Ureter (tissue), 1 donor: ENCODE results near the gene RNPS1. TPM values are rescaled to one million over a fixed set of nuclear protein-coding genes. Genes with fewer than 3 reads are reported as not detected.
"Not testable (repeated sequence)": the region's sequence is repeated elsewhere in the genome, so short reads cannot be mapped to it uniquely, and the experiment has no call there.

Experiments used
- DNase-seq: peaks from one replicate; pipeline ENCODE4 v3.0.0-alpha.2; 2020; ENCODE audit warnings: low spot score
- total RNA-seq: library from RNA; stranded (reverse); gene quantifications from one replicate; pipeline ENCODE4 v1.2.4, GENCODE V29; 2023
- donor health status: DM: yes; HTN: yes; CAD: no.

RNPS1 gene
- total RNA-seq, 1 donor from 2014 or later = 178 TPM

- no peak for DNase-seq
Measured at GRCh38 chr16:2282866-2283555, 15.1 kb upstream of the RNPS1 start.

DNA sequence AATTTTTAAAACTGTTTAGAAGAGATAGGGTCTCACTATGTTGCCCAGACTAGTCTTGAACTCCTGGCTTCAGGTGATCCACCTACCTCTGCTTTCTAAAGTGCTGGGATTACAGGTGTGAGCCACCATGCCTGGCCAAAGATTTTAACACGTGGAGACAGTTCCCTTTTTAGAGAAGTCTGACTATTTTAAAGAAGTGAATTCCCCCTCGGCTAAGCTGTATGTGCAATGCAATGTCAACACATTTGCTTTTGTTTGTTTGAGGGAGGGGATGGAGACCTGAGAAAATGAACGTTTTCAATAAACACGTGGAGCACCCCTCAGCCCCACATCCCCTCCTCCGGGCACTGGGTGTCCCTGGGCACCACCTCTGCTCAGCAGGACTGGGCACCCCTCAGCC is 14.3 kb upstream of the RNPS1 start:
- DNase-seq = no peak

- no peak for DNase-seq
Measured at GRCh38 chr16:2280981-2281542, 13.1 kb upstream of the RNPS1 start.

DNA sequence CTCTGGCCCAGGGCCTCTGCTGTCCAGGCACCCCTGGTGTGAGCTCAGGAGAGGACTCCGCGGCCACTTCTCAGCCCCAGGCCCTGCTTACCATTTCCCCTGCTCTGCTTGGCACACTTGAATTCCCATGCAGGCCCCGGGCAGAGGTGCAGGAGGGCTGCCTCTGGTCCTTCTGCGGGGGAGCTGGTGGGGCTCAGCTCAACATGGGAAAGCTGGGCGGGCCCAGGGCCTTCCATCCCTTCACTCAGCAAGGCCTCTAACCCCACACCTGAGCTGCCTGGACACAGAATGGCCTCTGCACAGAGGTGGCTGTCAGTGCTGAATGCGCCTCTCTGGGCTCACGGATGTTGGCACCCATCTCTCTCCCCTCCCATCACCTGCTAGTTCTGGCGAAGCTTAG is 12.5 kb upstream of the RNPS1 start:
- no peak for DNase-seq

DNA sequence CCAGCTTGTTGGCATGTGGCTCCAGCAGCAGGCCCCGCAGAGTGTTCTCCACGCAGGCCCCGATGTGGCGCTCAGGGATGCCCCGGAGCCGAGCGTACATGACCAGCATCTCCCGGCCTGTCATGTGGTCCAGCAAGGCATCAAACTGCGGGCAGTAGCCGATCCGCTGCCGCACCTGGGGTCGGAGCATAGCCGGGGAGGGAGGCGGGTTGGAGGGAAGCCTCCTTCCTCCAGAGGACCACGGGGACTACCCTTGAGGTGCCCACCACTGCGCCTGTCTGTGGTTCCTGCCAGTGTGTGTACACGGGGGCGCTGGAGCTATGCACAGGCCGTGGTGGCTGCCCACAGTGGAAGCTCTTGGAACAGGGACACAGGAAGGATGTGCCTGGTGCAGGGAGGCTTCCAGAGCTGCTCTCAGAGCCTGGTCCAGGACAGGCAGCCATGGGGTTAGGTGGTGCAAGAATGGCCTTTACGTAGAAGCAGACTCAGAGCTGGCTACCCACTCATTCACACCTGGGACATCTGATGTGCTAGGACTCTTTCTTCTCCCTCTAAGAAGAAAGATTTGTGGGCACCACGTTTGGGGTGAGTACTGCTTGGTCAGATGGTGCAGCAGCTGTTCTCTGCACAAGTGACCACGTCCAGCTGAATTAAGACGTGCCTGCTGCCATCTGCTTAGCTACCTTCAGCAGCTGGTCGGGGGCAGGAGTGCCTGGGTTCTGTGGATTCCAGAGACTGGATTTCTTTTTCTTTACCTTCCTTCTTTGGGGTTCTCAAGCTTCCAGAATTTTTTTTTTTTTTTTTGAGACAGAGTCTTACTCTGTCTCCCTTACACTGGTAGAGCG is 11.3 kb upstream of the RNPS1 start:
- no peak for DNase-seq

- no peak for DNase-seq
Measured at GRCh38 chr16:2278272-2278608, 10.3 kb upstream of the RNPS1 start.

DNA sequence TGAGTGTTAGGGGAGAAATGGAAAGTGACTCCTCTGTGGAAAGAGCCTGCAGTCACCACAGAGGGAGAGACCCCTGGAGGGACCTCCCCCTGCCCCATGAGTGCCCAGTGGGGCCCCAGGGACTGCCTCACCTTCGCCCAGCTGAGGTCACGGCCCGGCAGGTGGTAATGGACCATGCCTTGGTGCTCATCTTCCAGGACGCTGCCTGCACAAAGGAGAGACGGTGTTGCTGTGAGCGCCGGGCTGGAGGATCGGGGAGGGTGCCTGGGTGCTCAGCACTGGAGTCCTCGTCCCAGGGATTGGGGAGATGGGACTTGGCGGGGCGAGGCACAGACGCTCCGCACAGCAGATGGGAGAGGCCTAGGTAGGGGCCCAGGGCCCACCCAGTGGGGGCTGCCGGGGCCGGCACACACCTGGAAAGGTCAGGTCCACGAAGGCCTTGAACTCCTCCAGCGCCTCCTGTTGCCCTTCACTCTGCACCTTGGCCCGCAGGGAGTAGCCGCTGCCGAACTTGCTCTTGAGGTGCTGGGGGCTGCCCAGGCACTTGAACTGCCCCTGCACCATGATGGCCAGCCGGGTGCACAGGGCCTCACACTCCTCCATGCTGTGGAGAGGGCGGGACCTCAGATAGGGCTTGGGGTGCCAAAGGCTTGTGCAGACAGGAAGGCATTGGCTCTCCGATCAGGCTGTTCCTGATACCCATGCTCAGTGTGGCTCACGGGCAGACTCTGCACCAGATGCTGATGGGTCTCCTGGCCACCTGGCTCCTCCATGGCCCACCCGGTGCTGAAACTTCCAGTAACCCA is 9.7 kb upstream of the RNPS1 start:
- DNase-seq = no peak

DNA sequence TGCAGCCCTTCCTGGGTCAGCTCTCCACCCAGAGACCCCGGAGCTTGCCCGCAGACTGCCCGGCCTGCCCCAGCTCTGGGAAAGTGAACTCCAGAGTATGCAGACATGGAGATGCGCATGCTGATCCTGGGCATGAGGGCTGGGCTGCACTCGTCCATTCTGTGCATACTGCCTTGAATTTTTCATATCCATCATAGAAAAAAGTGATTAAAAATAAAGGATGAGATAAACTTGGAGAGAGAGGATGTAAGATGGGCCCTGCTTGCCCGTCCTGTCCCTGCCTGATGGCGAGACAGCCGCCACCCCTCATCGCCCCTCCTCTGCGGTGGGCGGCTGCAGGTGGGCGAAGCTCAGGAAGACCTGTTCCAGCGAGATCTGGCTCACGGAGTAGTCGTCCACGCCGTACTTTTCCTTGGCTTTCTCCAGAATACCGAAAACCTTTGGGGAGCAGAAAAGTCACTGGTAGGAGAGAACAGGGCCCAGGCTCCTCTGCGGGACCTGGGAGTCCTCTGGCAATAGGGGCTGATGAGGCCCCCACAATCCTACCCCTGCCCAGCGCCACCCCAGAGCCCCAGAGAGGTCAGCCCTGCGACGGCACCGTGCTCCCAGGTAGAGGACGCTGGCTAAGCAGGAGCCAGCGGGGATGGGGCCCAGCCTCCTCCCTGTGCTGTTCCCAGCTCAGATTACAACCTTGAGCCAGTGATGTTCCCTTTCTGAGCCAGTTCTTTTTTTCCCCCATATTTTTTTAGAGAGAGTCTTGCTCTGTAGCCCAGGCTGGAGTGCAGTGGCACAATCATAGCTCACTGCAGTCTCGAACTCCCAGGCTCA is 8.7 kb upstream of the RNPS1 start:
- DNase-seq = no peak

GRCh38 chr16:2275476-2276367 is 7.8 kb upstream of the RNPS1 start:
- no peak for DNase-seq

GRCh38 chr16:2273931-2274330 is 6.0 kb upstream of the RNPS1 start:
- DNase-seq = no peak

DNA sequence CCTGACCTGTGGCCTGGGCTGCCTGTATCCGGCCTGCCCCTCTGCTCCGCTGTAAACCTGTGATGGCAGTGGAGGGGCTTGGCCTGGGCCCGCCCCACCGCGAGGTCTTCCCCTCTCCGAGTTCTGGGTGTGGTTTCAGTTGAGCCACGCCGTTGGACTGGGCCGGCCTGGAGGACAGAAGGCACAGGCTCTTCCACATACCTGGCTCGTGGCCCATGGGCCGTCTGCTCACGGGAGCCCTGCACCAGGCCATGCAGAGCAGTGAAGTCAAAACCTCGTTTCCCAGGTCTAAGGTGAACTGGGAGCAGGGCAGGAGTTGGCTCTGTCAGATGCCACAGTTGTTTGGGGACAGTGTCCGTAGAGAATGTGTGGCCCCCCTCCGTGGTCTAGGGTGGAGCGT is 5.6 kb upstream of the RNPS1 start:
- no peak for DNase-seq

GRCh38 chr16:2271848-2272461 is 4.0 kb upstream of the RNPS1 start:
- DNase-seq = no peak

DNA sequence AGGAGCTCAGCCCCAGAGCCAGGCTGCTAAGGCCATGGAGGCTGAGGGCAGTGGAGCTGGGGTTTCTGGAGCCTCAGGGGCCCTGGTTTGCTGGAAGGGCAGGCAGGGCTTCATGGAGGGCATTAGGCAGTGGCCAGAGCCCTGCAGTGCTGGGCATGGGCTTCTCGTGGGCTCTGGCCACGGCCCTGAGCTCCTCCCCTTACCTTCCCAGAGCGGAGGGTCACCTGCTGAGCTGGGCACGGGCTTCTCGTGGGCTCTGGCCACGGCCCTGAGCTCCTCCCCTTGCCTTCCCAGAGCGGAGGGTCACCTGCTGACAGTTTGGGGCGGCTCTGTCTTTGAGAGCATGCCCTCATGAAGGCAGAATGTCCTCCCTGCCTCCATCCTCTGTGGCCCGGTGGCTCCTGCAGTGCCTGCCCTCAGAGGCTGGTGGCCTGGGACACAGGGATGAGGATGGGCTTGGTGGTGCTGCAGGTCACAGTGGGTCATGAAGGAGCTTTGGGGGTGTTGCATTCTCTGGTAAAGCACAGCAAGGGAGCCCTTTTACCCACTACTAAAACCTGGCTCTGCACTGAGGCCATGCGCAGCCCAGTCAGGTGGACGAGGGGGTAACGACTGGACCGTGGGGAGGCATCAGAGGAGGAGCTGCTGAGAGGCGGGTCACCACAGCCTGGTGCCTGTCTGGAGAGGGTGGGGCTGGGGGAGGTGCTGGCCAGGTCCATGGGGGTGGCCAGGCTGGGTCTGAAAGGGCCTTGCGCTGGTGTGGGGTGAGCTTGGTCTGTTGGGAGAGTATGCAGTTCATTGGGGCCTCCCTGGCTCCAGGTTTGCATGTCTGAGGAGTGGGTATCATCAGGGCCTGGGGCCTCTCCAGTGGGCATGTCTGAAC is 2.9 kb upstream of the RNPS1 start:
- DNase-seq = no peak

DNA sequence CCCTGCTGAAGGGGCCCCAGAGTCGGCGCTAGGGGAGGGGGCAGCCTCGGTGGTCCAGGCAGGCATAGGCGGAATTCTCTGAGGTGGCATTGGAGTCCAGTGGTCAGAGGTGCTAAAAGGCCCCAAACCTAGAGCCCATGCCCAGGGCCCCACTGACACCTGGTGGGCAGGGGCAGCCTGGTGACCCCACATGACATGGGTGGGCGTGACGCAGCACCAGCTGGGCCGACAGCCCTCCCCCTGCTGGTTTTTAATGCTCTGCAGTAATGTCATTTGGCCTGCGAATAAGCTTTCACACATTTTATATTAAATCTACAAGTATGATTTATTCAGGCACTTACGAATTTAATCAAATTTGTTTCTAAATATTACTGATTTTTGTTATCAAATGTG is 2.1 kb upstream of the RNPS1 start:
- no peak for DNase-seq

- DNase-seq = not testable (repeated sequence)
Measured at GRCh38 chr16:2267505-2267912, 417 bp downstream of the RNPS1 start.

GRCh38 chr16:2266887-2267286 is 1.0 kb downstream of the RNPS1 start:
- not testable (repeated sequence) for DNase-seq

DNA sequence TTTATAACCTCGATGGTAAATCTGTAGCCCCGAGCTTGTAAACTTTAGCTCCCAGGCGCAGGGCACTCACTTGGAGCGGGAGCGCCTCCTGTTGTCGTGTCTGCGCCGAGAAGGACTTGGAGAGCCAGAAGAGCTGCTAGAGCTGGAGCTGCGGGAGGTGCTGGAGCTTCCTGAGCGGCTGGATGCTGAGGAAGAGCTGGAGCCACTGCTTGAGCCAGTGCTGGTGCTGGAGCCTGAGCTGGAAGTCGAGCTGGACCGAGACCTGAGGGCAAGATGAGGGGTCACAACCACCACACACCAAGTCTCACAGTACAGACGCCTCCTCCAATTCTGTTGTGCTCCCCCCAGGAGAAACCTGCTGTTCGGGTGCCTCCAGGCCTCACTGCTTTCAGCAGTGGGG is 4.9 kb downstream of the RNPS1 start:
- DNase-seq = not testable (repeated sequence)

GRCh38 chr16:2260250-2260649 is 7.7 kb downstream of the RNPS1 start:
- DNase-seq = no peak

DNA sequence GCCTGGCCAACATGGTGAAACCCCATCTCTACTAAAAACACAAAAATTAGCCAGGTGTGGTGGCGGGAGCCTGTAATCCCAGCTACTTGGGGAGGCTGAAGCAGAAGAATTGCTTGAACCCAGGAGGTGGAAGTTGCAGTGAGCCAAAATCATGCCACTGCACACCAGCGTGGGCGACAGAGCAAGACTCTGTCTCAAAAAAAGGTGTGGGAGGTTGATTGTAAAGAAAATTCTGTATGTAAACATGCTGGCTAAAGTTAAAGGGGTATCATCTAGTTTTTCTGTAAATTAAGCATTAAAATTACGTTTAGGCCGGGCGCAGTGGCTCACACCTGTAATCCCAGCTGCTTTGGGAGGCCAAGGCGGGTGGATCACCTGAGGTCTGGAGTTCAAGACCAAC is 9.4 kb downstream of the RNPS1 start:
- not testable (repeated sequence) for DNase-seq
